Spleen (tissue), 7 donors: ENCODE measurements around the gene PDAP1.

ENCODE experiments used
- POLR2A ChIP-seq, 3 donors: fragments of 450-650 bp; IDR thresholded peaks; one replicate each; pipeline ENCODE4 v1.5.1; 2017; ENCODE audit warnings: antibody characterized with exemption in 3 of 3, mild to moderate bottlenecking in 1 of 3
- TF ChIP-seq, protein P1 (sequence below), 11 experiments: fragments of 200-600 bp in 7 of 11; fragments of 450-650 bp in 4 of 11; sonication (generic) in 4 of 11; IDR thresholded peaks in 8 of 11; conservative IDR thresholded peaks in 3 of 11; 1 replicate in 7 of 11; 2 replicates in 4 of 11; pipeline versions ENCODE4 v1.4.0 to v1.8.0; 2016 to 2021; ENCODE audit warnings: antibody characterized with exemption in 11 of 11, inconsistent platforms in 4 of 11, mild to moderate bottlenecking in 1 of 11
- donor health status: DM: no; HTN: no; CAD: no; lungs with moderate emphysema.
- donor health status: DM: no; HTN: no; CAD: no.
- donor health status: DM: no; HTN: no; CAD: no.

GRCh38 chr7:99352247-99352646, 56.1 kb downstream of the PDAP1 start:
- TF ChIP-seq POLR2A (IDR thresholded peaks at IDR 0.05): no peak
- TF ChIP-seq, protein P1, sequence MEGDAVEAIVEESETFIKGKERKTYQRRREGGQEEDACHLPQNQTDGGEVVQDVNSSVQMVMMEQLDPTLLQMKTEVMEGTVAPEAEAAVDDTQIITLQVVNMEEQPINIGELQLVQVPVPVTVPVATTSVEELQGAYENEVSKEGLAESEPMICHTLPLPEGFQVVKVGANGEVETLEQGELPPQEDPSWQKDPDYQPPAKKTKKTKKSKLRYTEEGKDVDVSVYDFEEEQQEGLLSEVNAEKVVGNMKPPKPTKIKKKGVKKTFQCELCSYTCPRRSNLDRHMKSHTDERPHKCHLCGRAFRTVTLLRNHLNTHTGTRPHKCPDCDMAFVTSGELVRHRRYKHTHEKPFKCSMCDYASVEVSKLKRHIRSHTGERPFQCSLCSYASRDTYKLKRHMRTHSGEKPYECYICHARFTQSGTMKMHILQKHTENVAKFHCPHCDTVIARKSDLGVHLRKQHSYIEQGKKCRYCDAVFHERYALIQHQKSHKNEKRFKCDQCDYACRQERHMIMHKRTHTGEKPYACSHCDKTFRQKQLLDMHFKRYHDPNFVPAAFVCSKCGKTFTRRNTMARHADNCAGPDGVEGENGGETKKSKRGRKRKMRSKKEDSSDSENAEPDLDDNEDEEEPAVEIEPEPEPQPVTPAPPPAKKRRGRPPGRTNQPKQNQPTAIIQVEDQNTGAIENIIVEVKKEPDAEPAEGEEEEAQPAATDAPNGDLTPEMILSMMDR (IDR thresholded peaks at IDR 0.05 in 8 of 11, conservative IDR thresholded peaks at IDR 0.05 in 3 of 11): no peak
